Pons (tissue), 1 donor: ENCODE results near the gene RANBP2.

ENCODE experiments used
- DNase-seq: peaks from one replicate; pipeline ENCODE4 v3.0.0-alpha.2; 2016; ENCODE audit warnings: low spot score

The RANBP2 gene

DNA sequence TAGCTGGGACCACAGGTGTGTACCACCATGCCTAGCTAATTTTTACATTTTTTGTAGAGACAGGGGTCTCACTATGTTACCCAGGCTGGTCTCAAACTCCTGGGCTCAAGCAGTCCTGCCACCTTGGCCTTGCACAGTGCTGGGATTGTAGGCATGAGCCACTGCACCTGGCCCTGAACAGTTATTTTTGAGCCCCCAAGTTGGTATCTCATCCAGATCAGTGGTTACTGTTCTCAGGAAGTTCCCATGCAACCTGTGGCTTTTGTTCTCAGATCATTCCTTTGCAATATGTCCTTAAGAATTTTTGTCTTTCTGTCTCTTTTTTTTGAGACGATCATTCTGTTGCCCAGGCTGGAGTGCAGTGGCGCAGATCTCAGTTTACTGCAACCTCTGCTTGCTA lies 59.6 kb downstream of the RANBP2 start:
- no peak for DNase-seq

DNA sequence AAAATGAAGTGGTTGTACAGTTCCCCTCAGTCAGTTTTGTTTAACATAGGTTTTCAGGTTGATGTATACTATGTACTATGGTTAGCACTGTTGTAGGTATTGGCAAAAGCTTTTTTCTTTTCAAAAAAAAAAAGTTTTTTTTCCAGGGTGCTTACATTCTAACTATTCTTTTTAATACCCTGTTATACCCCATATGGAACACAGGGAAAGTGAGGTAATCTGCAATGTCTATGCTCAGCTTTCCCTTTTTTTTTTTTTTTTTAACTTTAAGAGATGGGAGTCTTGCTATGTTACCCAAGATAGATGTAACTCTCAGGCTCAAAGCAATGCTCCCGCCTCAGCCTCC lies 66.7 kb downstream of the RANBP2 start:
- no peak for DNase-seq

DNA sequence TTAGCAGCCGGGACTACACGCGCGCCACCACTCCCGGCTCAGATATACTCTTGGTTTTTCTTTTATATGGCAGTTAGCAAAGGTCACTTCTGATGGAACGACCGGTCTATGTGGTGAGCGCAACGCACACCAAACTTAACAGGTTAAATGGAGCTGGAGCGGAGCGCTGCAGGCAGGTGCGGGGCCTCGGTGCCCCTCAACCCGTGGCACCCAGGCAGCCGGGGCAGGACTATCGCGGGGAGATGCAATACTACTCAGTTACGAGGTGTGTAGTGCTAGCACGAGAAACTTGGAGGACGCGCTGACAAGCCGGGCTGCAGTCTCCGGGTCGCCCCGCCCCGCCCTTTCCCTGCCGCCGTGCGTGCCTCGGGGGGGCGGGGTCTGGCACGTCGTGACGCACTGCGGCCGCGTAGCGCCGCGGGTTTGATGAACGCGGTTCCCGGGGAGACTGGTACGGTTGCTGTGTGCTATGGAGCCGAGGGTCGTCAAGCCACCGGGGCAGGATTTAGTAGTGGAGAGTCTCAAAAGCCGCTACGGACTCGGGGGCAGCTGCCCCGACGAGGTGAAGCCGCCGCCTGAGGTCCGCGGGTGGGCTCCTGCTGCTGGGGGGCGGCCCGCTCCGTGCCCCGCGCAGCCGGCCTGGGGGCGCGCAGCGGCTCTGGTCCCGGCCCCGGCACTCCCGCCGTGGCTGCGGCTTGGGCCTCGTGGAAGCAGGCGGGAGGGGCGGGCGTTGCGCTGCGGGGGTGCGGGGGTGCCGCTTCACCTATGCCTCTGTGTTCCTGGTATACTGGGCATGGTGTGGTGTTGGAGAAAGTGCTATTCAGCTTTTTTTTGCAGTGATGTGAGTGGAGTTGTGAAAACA lies 67.3 kb downstream of the RANBP2 start, which contains the start of gene CCDC138:
Gene CCDC138 (plus strand): TSS at position 418 of the 862 bp plus-strand sequence. CDS start 52 bp downstream, at position 470.
- peak; percentile 70 for DNase-seq

DNA sequence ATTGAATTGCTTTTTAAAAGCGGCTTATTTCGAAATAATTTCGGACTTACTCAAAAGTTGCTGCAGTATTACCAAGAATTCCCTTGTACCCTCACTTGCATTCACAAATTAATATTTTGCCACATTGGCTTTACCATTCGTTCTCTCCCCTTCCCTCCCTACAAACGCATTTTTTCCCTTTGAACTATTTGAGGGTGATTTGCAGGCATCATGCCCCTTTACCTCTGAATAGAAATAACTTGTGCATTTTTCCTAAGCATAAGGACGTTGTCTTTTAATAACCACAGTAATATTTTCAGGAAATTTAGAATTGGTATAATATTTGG lies 67.9 kb downstream of the RANBP2 start:
- DNase-seq = peak; percentile 12

DNA sequence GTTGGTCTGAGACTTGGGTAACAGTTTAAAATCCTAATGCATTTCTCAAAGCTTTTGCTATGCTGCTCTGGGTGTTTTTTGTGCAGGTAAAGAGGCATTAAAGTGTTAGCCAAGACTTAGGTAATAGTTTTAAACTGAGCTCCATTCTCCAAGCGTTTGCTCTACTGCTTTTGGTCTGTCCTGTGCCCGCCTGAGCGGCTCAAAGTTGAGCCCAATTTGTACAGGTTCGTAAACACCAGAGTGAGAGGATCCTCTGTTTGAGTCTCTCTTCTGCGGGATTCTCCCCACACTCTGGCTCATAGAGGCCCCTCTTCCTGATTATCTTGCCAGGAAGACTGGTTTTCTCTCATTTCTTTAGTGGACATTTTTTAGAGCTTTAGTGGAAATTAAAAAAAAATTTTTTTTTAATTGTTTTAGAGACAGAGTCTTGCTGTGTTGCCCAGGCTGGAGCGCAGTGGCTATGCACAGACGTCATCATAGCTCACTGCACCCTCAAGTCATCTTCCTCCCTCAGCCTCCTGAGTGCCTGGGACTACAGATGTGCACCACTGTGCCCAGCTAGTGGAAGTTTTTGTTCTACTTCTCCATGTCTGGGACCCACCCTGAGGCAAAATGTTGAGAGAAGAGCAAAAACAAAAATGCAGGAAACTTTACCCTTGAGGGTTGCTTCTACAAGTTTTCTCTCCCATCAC lies 83.9 kb downstream of the RANBP2 start:
- no peak for DNase-seq

DNA sequence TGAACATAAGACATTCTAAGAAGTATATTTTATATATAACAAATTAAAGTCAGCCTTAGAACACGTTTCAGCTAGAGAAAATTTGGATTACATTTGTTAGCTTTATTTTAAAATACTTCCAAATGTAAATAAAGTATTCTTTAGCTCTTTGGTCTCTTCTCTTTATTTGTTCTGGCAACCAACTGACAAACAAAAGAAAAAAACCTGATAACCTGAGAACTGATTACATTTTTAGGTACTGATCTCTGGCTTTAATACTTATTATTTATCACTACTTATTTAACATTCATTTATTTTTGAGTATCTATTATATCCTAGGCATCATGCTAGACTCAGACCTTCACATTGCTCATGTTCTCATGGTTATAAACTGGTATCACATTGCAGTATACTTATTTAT lies 85.8 kb downstream of the RANBP2 start:
- DNase-seq = no peak

DNA sequence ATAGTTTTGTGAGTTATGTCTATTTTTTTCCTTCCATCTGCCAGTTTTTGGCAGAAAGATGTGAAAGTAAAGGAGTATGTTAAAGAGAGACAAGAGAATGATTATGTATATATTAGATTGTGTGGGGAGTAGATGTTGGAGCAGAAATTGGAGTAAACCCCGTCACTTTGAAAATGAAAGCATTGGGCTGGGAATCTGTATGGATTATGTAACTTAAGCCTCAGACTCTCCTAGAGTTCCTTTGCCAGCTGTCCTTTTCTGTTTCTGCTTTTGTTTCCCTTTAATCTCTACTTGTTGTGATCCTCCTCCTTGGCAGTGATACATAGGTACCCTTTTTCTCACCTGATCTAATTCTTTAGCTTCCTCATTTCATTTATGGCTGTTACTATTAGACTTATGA lies 86.5 kb downstream of the RANBP2 start:
- DNase-seq = no peak

DNA sequence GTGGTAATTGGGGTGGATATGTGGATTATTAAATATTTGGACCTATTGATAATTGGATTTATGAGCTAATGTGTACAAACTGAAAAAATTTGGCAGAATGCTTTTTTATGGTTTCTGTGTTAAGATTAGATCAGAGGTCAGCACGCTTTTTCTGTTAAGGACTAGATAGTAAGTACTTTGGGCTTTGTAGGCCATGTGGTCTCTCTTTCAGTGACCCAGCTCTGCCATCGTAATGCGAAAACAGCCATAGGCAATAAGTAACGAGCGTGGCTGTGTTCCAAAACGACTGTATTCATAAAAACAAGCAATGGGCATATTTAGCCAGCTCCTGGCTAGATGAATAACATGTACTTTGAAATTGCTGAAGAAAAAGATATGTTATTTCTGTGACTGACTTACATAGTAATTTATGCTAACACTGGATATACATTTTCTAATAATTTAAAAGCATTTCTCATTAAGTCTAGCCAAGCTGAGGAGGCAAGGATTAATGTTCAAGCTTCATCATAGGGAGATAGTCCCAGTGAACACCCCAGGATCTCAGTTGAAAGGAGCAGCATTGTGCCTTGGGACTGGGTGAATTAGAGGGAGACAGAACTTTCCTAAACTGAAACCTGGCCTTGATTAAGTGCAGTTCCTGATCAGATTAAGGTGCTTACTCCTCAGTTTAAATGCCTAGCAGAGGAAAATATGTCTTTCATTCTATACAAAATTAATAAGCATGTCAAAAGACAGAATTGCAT lies 87.3 kb downstream of the RANBP2 start:
- no peak for DNase-seq

DNA sequence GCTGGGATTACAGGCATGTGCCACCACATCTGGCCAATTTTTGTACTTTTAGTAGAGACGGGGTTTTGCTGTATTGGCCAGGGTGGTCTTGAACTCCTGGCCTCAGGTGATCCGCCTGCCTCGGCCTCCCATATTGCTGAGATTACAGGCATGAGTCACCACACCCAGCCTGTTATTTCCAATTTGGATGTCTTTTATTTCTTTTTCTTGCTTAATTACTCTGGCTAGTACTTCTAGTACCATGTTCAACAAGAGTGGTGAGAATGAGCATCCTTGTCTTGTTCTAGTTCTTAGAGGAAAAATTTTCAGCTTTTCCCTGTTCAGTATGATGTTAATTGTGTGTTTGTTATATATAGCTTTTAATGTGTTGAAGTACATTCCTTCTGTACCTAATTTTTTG lies 90.7 kb downstream of the RANBP2 start:
- DNase-seq = no peak

DNA sequence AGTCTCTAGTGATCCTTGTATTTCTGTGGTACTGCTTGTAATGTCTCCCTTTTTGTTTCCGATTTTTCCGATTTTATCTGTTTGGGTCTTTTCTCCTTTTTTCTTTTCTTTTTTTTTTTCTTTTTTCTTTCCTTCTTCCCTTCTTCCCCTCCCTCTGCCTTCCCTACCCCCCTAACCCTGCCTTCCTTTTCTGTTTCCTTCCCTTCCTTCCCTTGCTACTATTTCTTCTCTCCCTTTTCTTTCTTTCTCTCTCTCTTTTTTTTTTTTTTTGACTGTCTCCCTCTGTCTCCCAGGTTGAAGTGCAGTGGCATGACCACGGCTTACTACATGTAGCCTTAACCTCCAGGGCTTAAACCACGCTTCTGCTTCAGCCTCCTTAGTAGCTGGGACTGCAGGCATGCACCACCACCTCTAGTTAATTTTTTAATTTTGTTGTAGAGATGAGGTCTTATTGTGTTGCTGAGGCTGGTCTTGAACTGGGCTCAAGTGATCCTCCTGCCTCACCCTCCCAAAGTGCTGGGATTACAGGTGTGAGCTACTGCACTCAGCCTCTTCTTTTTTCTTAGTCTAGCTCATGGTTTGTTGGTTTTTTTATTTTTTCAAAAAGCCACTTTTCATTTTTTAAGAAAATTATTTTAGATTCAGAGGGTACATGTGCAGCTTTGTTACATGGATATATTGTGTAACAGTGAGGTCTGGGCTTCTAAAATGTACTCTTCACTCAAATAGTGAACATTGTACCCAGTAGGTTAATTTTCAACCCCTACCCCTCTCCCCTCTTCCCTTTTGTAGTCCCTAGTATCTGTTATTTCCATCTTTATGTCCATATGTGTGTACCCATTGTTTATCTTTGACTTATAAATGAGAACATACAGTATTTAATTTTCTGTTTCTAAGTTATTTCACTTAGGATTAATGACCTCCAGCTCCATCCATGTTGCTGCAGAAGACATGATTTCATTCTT lies 92.0 kb downstream of the RANBP2 start:
- DNase-seq = no peak

DNA sequence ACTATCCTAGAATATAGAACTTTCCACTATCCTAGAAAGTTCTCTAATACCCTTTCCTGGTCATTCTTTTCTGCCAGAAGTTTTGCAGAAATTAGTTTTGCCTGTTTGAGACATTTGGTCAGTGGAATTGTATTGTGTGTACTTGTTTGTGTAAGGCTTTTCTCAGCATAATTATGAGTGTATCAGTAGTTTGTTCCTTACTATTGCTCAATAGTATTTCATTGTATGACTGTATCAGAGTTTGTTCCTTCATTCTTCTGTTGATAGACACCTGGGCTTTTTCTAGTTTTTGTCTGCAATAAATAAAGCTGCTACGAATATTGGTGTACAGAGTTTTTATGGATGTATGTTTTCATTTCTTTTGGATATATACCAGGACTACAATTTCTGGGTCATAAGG lies 94.5 kb downstream of the RANBP2 start:
- DNase-seq = no peak

DNA sequence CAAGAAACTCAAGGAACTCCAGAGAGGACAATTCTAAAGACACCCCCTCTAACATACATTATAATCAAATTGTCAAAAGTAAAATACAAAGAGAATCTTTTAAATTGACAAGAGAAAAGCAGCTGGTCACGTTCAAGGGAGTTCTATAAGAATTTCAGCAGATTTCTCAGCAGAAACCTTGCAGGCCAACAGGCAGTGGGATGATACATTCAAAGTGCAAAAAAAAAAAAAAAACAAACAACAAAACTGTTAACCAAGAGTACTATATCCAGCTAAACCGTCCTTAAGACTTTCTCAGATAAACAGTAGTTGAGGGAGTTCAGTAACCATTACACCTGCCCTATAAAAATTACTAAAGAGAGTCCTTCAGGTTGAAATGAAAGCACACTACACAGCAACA lies 101.2 kb downstream of the RANBP2 start:
- DNase-seq = no peak

DNA sequence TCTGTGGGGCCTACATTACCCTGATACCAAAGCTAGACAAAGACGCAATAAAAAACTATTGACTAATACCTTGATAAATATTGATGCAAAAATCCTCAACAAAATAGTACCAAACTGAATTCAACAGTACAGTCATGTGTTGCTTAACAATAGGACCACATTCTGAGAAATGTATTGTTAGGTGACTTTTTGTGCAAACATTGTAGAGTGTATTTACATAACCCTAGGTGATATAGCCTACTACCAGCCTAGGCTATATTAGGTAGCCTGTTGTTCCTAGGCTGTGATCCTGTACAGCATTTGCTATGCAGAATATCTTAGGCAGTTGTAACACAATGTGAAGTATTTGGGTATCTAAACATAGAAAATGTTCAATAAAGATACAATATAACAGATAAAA lies 104.0 kb downstream of the RANBP2 start:
- DNase-seq = no peak

DNA sequence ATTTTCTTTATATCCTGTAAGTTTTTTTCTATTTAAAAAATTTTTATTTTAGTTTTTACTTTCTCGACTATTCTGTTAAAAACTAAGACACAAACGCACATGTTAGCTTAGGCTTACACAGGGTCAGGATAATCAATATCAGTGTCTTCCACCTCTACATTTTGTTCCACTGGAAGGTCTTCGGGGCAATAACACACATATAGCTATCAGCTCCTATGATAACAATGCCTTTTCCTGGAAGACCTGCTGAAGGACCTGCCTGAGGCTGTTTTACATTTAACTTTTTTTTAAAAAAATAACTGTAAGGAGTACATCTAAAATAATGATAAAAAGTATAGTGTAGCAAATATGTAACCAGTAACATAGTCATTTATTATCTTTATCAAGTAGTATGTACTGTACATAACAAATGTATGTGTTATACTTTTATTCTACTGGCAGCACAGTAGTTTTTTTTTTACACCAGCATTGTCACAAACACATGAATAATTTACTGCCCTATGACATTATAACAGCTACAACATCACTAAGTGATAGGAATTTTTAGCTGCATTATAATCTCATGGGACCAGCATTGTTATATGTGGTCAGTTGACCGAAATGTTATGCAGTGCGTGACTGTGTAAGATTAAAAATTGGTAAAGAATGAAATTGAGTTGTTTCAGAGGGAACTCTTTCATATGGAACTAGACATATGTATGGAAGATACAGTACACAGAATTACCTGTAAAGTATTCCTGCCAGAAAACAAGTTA lies 105.2 kb downstream of the RANBP2 start:
- no peak for DNase-seq

DNA sequence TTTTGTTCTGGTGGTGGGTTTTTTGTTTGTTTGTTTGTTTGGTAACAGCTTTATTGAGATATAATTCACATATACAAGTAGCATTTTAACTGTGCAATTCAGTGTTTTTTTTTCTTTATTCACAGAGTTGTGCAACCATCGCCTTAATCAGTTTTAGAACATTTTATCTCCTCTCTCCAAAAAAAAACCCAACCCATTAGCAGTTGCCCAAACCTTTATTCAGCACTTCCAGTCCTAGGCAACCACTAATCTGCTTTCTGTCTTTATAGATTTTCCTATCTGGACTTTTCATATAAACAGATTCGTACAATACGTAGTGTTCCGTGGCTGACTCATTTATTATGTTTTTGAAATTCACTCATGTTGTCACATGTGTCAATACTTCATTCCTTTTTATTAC lies 106.0 kb downstream of the RANBP2 start:
- no peak for DNase-seq

DNA sequence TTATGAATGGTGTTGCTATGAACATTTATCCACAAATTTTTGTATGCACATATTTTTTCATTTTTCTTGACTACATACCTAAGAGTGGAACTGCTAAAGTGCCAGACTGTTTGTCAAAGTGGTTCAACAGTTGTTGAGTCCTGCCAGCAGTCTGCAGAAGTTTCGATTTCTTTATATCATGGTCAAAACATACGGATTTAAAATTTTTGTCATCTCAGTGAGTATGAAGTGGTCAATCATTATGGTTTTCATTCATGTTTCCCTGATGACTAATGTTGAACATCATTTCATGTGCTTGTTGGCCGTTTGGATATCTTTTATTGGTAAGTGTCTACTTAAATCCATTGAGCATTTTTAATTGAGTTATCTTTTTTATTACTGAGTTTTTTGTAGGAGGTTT lies 106.5 kb downstream of the RANBP2 start:
- DNase-seq = no peak

DNA sequence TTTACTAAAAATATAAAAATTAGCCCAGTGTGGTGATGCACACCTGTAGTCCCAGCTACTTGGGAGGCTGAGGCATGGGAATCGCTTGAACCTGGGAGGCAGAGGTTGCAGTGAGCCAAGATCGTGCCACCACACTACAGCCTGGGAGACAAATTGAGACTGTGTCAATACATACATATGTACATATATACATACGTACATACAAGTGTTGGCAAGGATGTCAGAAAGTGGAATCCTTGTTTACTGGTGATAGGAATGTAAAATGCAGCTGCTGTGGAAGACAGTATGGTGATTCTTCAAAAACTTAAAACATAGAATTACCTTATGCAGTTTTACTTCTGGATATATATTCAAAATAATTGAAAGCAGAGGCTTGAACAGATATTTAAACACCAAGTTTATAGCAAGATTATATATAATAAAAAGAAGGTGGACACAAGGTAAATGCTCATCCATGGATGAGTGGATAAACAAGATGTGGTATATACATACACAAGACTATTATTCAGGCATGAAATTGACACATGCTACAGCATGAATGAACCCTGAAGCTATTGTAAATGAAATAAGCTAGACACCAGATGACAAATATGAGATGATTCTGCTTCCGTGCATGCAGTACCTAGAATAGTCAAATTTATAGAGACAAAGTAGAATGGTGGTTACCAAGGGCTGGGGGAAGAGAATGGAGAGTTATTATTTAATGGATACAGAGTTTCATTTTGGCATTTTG lies 110.5 kb downstream of the RANBP2 start:
- DNase-seq = no peak

DNA sequence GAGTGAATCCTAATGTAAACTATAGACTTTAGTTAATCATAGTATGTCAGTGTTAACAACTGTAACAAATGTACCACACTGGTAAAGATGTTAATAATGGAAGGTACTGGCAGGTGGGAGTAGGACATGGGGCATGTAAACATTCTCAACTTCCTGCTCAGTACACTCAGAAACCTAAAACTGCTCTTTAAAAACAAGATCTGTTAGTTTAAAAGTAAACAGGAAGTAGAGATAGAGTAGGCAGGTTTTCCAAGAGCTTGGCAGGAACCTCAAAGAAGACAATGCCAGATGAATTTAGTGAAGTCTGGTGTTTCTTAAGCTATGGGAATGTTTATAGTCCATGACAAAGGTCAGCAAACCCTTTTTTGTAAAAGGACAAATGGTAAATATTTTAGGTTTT lies 113.9 kb downstream of the RANBP2 start:
- DNase-seq = no peak

DNA sequence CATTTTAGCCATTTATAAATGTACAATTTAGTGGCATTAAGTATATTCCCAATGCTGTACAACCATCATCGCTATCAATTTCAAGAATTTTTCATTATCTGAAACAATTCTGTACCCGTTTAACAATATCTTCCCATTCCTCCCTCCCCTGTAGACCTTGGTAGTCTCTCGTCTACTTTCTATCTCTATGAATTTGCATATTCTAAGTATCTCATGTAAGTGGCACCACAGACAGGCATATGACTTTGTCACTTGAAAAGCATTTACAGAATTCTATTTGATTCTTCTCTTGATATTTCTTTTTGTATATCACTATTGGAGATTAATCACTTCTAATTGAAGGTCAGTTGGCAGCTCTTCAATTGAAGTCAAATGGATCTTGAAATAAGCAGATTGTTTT lies 115.3 kb downstream of the RANBP2 start:
- DNase-seq = no peak

DNA sequence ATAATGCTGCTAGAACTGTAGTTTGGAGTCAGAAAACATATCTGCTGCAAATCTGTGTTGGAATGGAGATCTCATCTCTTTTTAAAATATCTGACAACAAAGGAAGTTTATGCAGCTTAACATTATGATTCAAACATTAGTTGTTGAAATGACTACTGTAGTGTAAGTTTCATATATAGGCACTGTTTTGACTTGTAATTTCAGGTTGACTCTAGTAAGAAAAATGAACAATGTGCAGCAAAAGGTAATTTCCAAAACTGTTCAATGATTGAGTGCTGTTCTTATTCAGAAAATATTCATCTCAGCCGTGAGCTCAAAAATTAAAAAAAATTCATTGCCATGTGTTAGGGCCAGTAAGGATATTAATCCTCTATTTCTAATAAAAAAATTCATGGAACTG lies 115.8 kb downstream of the RANBP2 start:
- no peak for DNase-seq
